ENCODE results near the gene SLC27A4. TPM values are rescaled to one million over a fixed set of nuclear protein-coding genes. Genes with fewer than 3 reads are reported as not detected.

Gene SLC27A4
- total and polyA plus RNA-seq, 2 of the 13 experiments (the other 11 are each of a cell fraction or from before 2014, with no cell fraction given) = 10.6 to 18.8 TPM

- CTCF ChIA-PET (ENCODE audit: low intra/inter-chr PET ratio, low total read pairs) = no interaction called here
These were observed 45.5 kb downstream of the SLC27A4 start for GRCh38 chr9:128385496-128386460.

GRCh38 chr9:128388150-128388549, 47.8 kb downstream of the SLC27A4 start:
- BruUV-seq (replicated peaks) = no TSS peak
- no peak for FAIRE-seq
- in situ Hi-C loops (cut with HindIII; ENCODE audit: extremely low pct_ligation_motif_present, low pct_unique_long_range_greater_than_20kb) = no loop called here

More at GRCh38 chr9:128385496-128386460, 45.5 kb downstream of the SLC27A4 start:
- peaks cover 25 to 61% of the 10 kb centered on the region in 2 experiments for H3K36me3 ChIP-seq (replicated peaks in 1 of 2; ENCODE audit: control insufficient read depth in 1 of 2, insufficient read depth in 2 of 2, low read length in 2 of 2)
- H3K9me3 ChIP-seq (ENCODE audit: low read length) = no peaks in the 10 kb centered on the region
- H3K4me3 ChIP-seq (replicated peaks in 1 of 3; ENCODE audit: insufficient read depth in 1 of 3, low read depth in 2 of 3, low read length in 3 of 3) = no peak overlapping the region
- H4K20me1 ChIP-seq (ENCODE audit: insufficient read depth, low read length) = no peaks in the 10 kb centered on the region; the same call in 1 of the 2 replicates
- H3K9ac ChIP-seq (ENCODE audit: insufficient read depth, low read depth, low read length) = no peak overlapping the region
- WGBS (ENCODE audit: low lambda C conversion rate) = 95% methylated on average over 8 of the region's 18 CpGs
- POLR2A ChIA-PET = no interaction called here
- FAIRE-seq = no peak
- no peak overlapping the region for H3K27ac ChIP-seq (ENCODE audit: extremely low read length, insufficient read depth, low read length)
- DNase-seq (ENCODE audit: low spot score) = no peak
- H2AFZ ChIP-seq (ENCODE audit: low read length) = no peak overlapping the region
- in situ Hi-C loops (cut with HindIII; ENCODE audit: extremely low pct_ligation_motif_present, low pct_unique_long_range_greater_than_20kb) = no loop called here
- no peak for ATAC-seq
- TF ChIP-seq ZNF570 (CRISPR knock-in tag; IDR thresholded peaks at IDR 0.05; ENCODE audit: borderline replicate concordance) = no peak
- no peak for TF ChIP-seq JDP2 (CRISPR knock-in tag; IDR thresholded peaks at IDR 0.05; ENCODE audit: borderline replicate concordance)
- no peak for TF ChIP-seq ATF7-NPFF (CRISPR knock-in tag; IDR thresholded peaks at IDR 0.05; ENCODE audit: low read depth)
- no peaks in the 10 kb centered on the region for H3K27me3 ChIP-seq (ENCODE audit: control insufficient read depth in 1 of 2, insufficient read depth in 2 of 2, low read length in 2 of 2)
- no peaks in the 10 kb centered on the region for H3K4me1 ChIP-seq (ENCODE audit: insufficient read depth, low read length)
- intact Hi-C loops (cut with micrococcal nuclease; ENCODE audit: unreplicated experiment) = no loop called here
- no TSS peak for BruUV-seq (replicated peaks)
- H3K4me2 ChIP-seq (ENCODE audit: low read depth, low read length) = no peak overlapping the region
- no peaks in the 10 kb centered on the region for H3K79me2 ChIP-seq (ENCODE audit: insufficient read depth, low read length)

More at GRCh38 chr9:128388150-128388549, 47.8 kb downstream of the SLC27A4 start:
- Histone ChIP-seq H3K9ac (ENCODE audit: insufficient read depth, low read depth, low read length) (no peak overlapping the region), H3K27ac (ENCODE audit: extremely low read length, insufficient read depth, low read length) (no peak overlapping the region), H3K4me2 (ENCODE audit: low read depth, low read length) (no peak overlapping the region), H3K79me2 (ENCODE audit: insufficient read depth, low read length) (no peaks in the 10 kb centered on the region), H3K9me3 (ENCODE audit: low read length) (no peaks in the 10 kb centered on the region), H3K27me3 (ENCODE audit: control insufficient read depth in 1 of 2, insufficient read depth in 2 of 2, low read length in 2 of 2) (no peaks in the 10 kb centered on the region), H3K36me3 (replicated peaks in 1 of 2; ENCODE audit: control insufficient read depth in 1 of 2, insufficient read depth in 2 of 2, low read length in 2 of 2) (peaks cover 22 to 54% of the 10 kb centered on the region in 2 experiments), H2AFZ (ENCODE audit: low read length) (no peak overlapping the region), H3K4me1 (ENCODE audit: insufficient read depth, low read length) (no peaks in the 10 kb centered on the region), H4K20me1 (ENCODE audit: insufficient read depth, low read length) (no peaks in the 10 kb centered on the region; the same call in 1 of the 2 replicates), H3K4me3 (replicated peaks in 1 of 3; ENCODE audit: insufficient read depth in 1 of 3, low read depth in 2 of 3, low read length in 3 of 3) (no peak overlapping the region)
- ChIA-PET CTCF (ENCODE audit: low intra/inter-chr PET ratio, low total read pairs) (no interaction called here), POLR2A (no interaction called here)
- intact Hi-C loops (cut with micrococcal nuclease; ENCODE audit: unreplicated experiment) = no loop called here
- no peak for ATAC-seq
- TF ChIP-seq NFYB (CRISPR knock-in tag; IDR thresholded peaks at IDR 0.05) = no peak
- no peak for TF ChIP-seq HNF1B (CRISPR knock-in tag; IDR thresholded peaks at IDR 0.05)
- TF ChIP-seq MAFK (conservative IDR thresholded peaks at IDR 0.05 in 1 of 2, IDR thresholded peaks at IDR 0.05 in 1 of 2; ENCODE audit: low read length in 2 of 2) = no peak
- no peak for TF ChIP-seq ZNF33B (CRISPR knock-in tag; IDR thresholded peaks at IDR 0.05)
- no peak for TF ChIP-seq HNRNPH1 (optimal IDR thresholded peaks at IDR 0.05; ENCODE audit: low read depth, low read length)
- TF ChIP-seq ZNF850 (CRISPR knock-in tag; conservative IDR thresholded peaks at IDR 0.05) = no peak
- TF ChIP-seq ZBTB42 (CRISPR knock-in tag; IDR thresholded peaks at IDR 0.05) = no peak
- TF ChIP-seq CENPX (CRISPR knock-in tag; IDR thresholded peaks at IDR 0.05) = no peak
- TF ChIP-seq RNF2 (conservative IDR thresholded peaks at IDR 0.05; ENCODE audit: low read depth) = no peak
- TF ChIP-seq ZNF883 (CRISPR knock-in tag; IDR thresholded peaks at IDR 0.05; ENCODE audit: not compliant biosample characterization) = no peak
- TF ChIP-seq ZNF572 (CRISPR knock-in tag; IDR thresholded peaks at IDR 0.05) = no peak
- TF ChIP-seq ZNF790 (CRISPR knock-in tag; IDR thresholded peaks at IDR 0.05; ENCODE audit: borderline replicate concordance) = no peak
- no peak for TF ChIP-seq PRMT3 (CRISPR knock-in tag; IDR thresholded peaks at IDR 0.05; ENCODE audit: borderline replicate concordance, low read depth)
- TF ChIP-seq ZNF660 (CRISPR knock-in tag; IDR thresholded peaks at IDR 0.05; ENCODE audit: borderline replicate concordance, low read depth) = no peak
- no peak for TF ChIP-seq U2AF2 (IDR thresholded peaks at IDR 0.05; ENCODE audit: low read depth, low read length)
- no peak for DNase-seq (ENCODE audit: low spot score)
- 93% methylated on average over 8 of the region's 10 CpGs for WGBS (ENCODE audit: low lambda C conversion rate)
